Panc1 (cell line): ENCODE measurements around the gene CYP4F22. TPM values are rescaled to one million over a fixed set of nuclear protein-coding genes. Genes with fewer than 3 reads are reported as not detected.

Source experiments
- ATAC-seq: fragments of 200-7000 bp; cut with Tn5 transposase; 2 replicates; pipeline ENCODE4 v1.9.1; 2020; ENCODE audit warnings: mild to moderate bottlenecking, moderate library complexity
- BruUV-seq: library from RNA; stranded (reverse); fragments of 400-500 nt; replicated peaks from 2 replicates; lab custom pipeline; 2021; lab: Mats Ljungman, UMichigan
- CTCF ChIA-PET: fragments of 300-600 bp; sonication (Branson Sonifier 250); formaldehyde crosslinking; loops from one replicate; lab custom pipeline; 2022; ENCODE audit warnings: antibody characterized with exemption; lab: Charles Lee
- POLR2A ChIA-PET: fragments of 300-600 bp; sonication (Branson Sonifier 250); formaldehyde crosslinking; loops from one replicate; lab custom pipeline; 2022; ENCODE audit warnings: antibody characterized with exemption; lab: Charles Lee
- DNase-seq: peaks from one replicate; pipeline ENCODE4 v3.0.0-alpha.2; 2010; ENCODE audit warnings: low read depth, low spot score
- H3K27ac ChIP-seq: 2 replicates; pipeline ENCODE4 v1.5.1; 2011; ENCODE audit warnings: mild to moderate bottlenecking, low read length, inconsistent platforms
- H3K27me3 ChIP-seq: fragments of 200-500 bp; sonication (Bioruptor generic); 2 replicates; pipeline ENCODE4 v1.6.0; 2014; ENCODE audit warnings: low read length, inconsistent platforms; ENCODE audit not compliant: control insufficient read depth, insufficient read depth
- H3K36me3 ChIP-seq: fragments of 200-500 bp; sonication (Bioruptor generic); 2 replicates; pipeline ENCODE4 v1.5.1; 2014; ENCODE audit warnings: inconsistent platforms, mild to moderate bottlenecking, low read length, moderate library complexity; ENCODE audit not compliant: control insufficient read depth, insufficient read depth
- H3K4me1 ChIP-seq: 2 replicates; pipeline ENCODE4 v1.5.1; 2011; ENCODE audit warnings: inconsistent platforms, mild to moderate bottlenecking, low read length, moderate library complexity; ENCODE audit not compliant: control insufficient read depth, insufficient read depth
- H3K4me3 ChIP-seq, 2 experiments: 2 replicates each; pipeline ENCODE4 v1.5.1; 2011 to 2012; ENCODE audit warnings: low read depth in 2 of 2, low read length in 2 of 2, mild to moderate bottlenecking in 2 of 2, inconsistent platforms in 1 of 2, moderate library complexity in 1 of 2
- H3K9me3 ChIP-seq: fragments of 200-500 bp; sonication (Bioruptor generic); 2 replicates; pipeline ENCODE4 v1.5.1; 2014; ENCODE audit warnings: low read depth, mild to moderate bottlenecking, inconsistent platforms, low read length, moderate library complexity; ENCODE audit not compliant: control insufficient read depth, insufficient read depth
- CTCF ChIP-seq: fragments of 450-650 bp; IDR thresholded peaks from 2 replicates; pipeline ENCODE4 v1.5.1; 2017; ENCODE audit warnings: mild to moderate bottlenecking
- POLR2AphosphoS5 ChIP-seq: IDR thresholded peaks from 2 replicates; pipeline ENCODE4 v1.6.1; 2012; ENCODE audit warnings: mild to moderate bottlenecking, low read depth, low read length, moderate library complexity
- REST ChIP-seq, 2 experiments: IDR thresholded peaks; 2 replicates each; pipeline ENCODE4 v1.6.1; 2011 to 2012; ENCODE audit warnings: low read depth in 2 of 2, control low read depth in 1 of 2, low read length in 1 of 2, mild to moderate bottlenecking in 1 of 2, moderate library complexity in 1 of 2; ENCODE audit not compliant: insufficient read depth in 1 of 2
- SIN3A ChIP-seq: IDR thresholded peaks from 2 replicates; pipeline ENCODE4 v1.6.1; 2012; ENCODE audit warnings: low read depth, mild to moderate bottlenecking, low read length, moderate library complexity, borderline replicate concordance; ENCODE audit not compliant: insufficient read depth
- TCF7L2 ChIP-seq: IDR thresholded peaks from 2 replicates; pipeline ENCODE4 v1.6.1; 2011; ENCODE audit warnings: mild to moderate bottlenecking, low read depth, low read length, inconsistent platforms
- in situ Hi-C: cut with HindIII; loops from 2 replicates; pipeline ENCODE4 v1.10.0; 2016; ENCODE audit warnings: low sequenced_read_pairs, low pct_unique_long_range_greater_than_20kb
- intact Hi-C: fragments of 100-400 bp; cut with micrococcal nuclease; formaldehyde crosslinking; loops from one replicate; pipeline ENCODE4 v1.10.0; 2022; ENCODE audit not compliant: unreplicated experiment
- total RNA-seq: library from RNA; stranded (reverse); gene quantifications from one replicate; pipeline ENCODE4 v1.2.1, GENCODE V29; 2021; ENCODE audit not compliant: unreplicated experiment

CYP4F22 gene
- total RNA-seq, 1 experiment from 2014 or later, result 0.21 TPM

- POLR2A ChIA-PET, result no interaction called here
- CTCF ChIA-PET, result interaction anchor here (0.6 kb wide), 1 partner anchor 555 kb away, joined by 3 read pairs; no protein-coding TSS in a partner anchor
- H3K27me3 ChIP-seq, result no peaks in the 10 kb centered on the region; the same call in 1 of the 2 replicates
- H3K27ac ChIP-seq, result no peak overlapping the region
- ATAC-seq (no peak), DNase-seq (no peak)
- no peaks in the 10 kb centered on the region for H3K9me3 ChIP-seq
- no peaks in the 10 kb centered on the region for H3K36me3 ChIP-seq
- in situ Hi-C loops (no loop called here), intact Hi-C loops (no loop called here)
- TF ChIP-seq SIN3A (no peak), REST (IDR thresholded peaks at IDR 0.05; ENCODE audit: insufficient read depth in 1 of 2, low read depth in 2 of 2, low read length in 1 of 2) (no peak), CTCF (no peak), POLR2AphosphoS5 (no peak), TCF7L2 (no peak)
- H3K4me3 ChIP-seq, result no peak overlapping the region
- no TSS peak for BruUV-seq
- no peaks in the 10 kb centered on the region for H3K4me1 ChIP-seq
Measured at GRCh38 chr19:15564534-15565168, 56.3 kb downstream of the CYP4F22 start.

- no peak overlapping the region for H3K27ac ChIP-seq
- BruUV-seq, result no TSS peak
- no peak overlapping the region for H3K4me3 ChIP-seq
- ChIA-PET POLR2A (no interaction called here), CTCF (no interaction called here)
- no peaks in the 10 kb centered on the region; the same call in 1 of the 2 replicates for H3K27me3 ChIP-seq
- TF ChIP-seq CTCF, result no peak
- no peak for TF ChIP-seq SIN3A
- TF ChIP-seq TCF7L2, result no peak
- TF ChIP-seq POLR2AphosphoS5, result no peak
- TF ChIP-seq REST (IDR thresholded peaks at IDR 0.05; ENCODE audit: insufficient read depth in 1 of 2, low read depth in 2 of 2, low read length in 1 of 2), result no peak
- H3K9me3 ChIP-seq, result no peaks in the 10 kb centered on the region
- intact Hi-C loops, result no loop called here
- ATAC-seq (no peak), DNase-seq (no peak)
- H3K4me1 ChIP-seq, result no peaks in the 10 kb centered on the region
- no peaks in the 10 kb centered on the region for H3K36me3 ChIP-seq
- in situ Hi-C loops, result no loop called here
Measured at GRCh38 chr19:15570420-15570819, 62.1 kb downstream of the CYP4F22 start.
